HL-60 (cell line): Measurements from ENCODE around the gene CSF1R.

Source experiments
- GABPA ChIP-seq: IDR thresholded peaks from 2 replicates; pipeline ENCODE4 v1.6.1; 2012; ENCODE audit warnings: low read depth
- POLR2AphosphoS5 ChIP-seq: IDR thresholded peaks from 2 replicates; pipeline ENCODE4 v1.6.1; 2012; ENCODE audit warnings: low read depth
- REST ChIP-seq: IDR thresholded peaks from 2 replicates; pipeline ENCODE4 v1.6.1; 2012; ENCODE audit warnings: low read depth; ENCODE audit not compliant: insufficient replicate concordance
- SPI1 ChIP-seq: IDR thresholded peaks from 2 replicates; pipeline ENCODE4 v1.6.1; 2012; ENCODE audit warnings: low read depth, mild to moderate bottlenecking, borderline replicate concordance
- TF ChIP-seq, protein P1 (sequence below): IDR thresholded peaks from one replicate; pipeline ENCODE4 v1.5.1; 2011; ENCODE audit warnings: low read length, control low read depth, inconsistent platforms; ENCODE audit not compliant: insufficient read depth

- TF ChIP-seq, protein P1, sequence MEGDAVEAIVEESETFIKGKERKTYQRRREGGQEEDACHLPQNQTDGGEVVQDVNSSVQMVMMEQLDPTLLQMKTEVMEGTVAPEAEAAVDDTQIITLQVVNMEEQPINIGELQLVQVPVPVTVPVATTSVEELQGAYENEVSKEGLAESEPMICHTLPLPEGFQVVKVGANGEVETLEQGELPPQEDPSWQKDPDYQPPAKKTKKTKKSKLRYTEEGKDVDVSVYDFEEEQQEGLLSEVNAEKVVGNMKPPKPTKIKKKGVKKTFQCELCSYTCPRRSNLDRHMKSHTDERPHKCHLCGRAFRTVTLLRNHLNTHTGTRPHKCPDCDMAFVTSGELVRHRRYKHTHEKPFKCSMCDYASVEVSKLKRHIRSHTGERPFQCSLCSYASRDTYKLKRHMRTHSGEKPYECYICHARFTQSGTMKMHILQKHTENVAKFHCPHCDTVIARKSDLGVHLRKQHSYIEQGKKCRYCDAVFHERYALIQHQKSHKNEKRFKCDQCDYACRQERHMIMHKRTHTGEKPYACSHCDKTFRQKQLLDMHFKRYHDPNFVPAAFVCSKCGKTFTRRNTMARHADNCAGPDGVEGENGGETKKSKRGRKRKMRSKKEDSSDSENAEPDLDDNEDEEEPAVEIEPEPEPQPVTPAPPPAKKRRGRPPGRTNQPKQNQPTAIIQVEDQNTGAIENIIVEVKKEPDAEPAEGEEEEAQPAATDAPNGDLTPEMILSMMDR, result no peak
- TF ChIP-seq GABPA (no peak), POLR2AphosphoS5 (no peak), SPI1 (no peak), REST (no peak)
Measured at GRCh38 chr5:150059623-150060022, 26.7 kb downstream of the CSF1R start.
